Measurements from ENCODE around the gene IFT122.
"Not testable (repeated sequence)": the region's sequence is repeated elsewhere in the genome, so short reads cannot be mapped to it uniquely, and the experiment has no call there.

Gene IFT122

GRCh38 chr3:129439817-129440617, at the start of gene IFT122, which contains the start of gene MBD4:
IFT122 (plus strand) TSS chr3:129440224; CDS start chr3:129440331, 107 bp downstream.
MBD4 (minus strand) TSS chr3:129439948; CDS start chr3:129439833, 115 bp downstream.
- peak; percentile 99 for DNase-seq

- DNase-seq: not testable (repeated sequence)
These were observed 48.4 kb upstream of the IFT122 start for GRCh38 chr3:129391583-129391982.

- not testable (repeated sequence) for DNase-seq
These were observed 47.7 kb upstream of the IFT122 start for GRCh38 chr3:129392106-129392887.

- no peak for DNase-seq
These were observed 46.8 kb upstream of the IFT122 start for GRCh38 chr3:129393271-129393670.

- DNase-seq: not testable (repeated sequence)
These were observed 46.1 kb upstream of the IFT122 start for GRCh38 chr3:129393760-129394564.

GRCh38 chr3:129398803-129399144, 41.2 kb upstream of the IFT122 start:
- DNase-seq: no peak

- peak; percentile 95 for DNase-seq
These were observed 40.7 kb upstream of the IFT122 start for GRCh38 chr3:129399145-129399894.

- peak; percentile 61 for DNase-seq
These were observed 40.1 kb upstream of the IFT122 start for GRCh38 chr3:129399895-129400357.

- DNase-seq: no peak
These were observed 37.8 kb upstream of the IFT122 start for GRCh38 chr3:129402210-129402609.

- no peak for DNase-seq
These were observed 37.4 kb upstream of the IFT122 start for GRCh38 chr3:129402616-129403015.

GRCh38 chr3:129403450-129403849, 36.6 kb upstream of the IFT122 start:
- no peak for DNase-seq

- no peak for DNase-seq
These were observed 35.9 kb upstream of the IFT122 start for GRCh38 chr3:129404130-129404529.

GRCh38 chr3:129404610-129405009, 35.4 kb upstream of the IFT122 start:
- DNase-seq: no peak

GRCh38 chr3:129409541-129409940, 30.5 kb upstream of the IFT122 start:
- DNase-seq: no peak

- no peak for DNase-seq
These were observed 29.1 kb upstream of the IFT122 start for GRCh38 chr3:129410971-129411370.

- DNase-seq: no peak
These were observed 27.4 kb upstream of the IFT122 start for GRCh38 chr3:129412542-129413198.

- DNase-seq: not testable (repeated sequence)
These were observed 26.8 kb upstream of the IFT122 start for GRCh38 chr3:129413238-129413637.

- DNase-seq: no peak
These were observed 26.1 kb upstream of the IFT122 start for GRCh38 chr3:129413687-129414506.

GRCh38 chr3:129415378-129415777, 24.6 kb upstream of the IFT122 start:
- DNase-seq: no peak

- no peak for DNase-seq
These were observed 24.2 kb upstream of the IFT122 start for GRCh38 chr3:129415830-129416229.

- DNase-seq: no peak
These were observed 23.6 kb upstream of the IFT122 start for GRCh38 chr3:129416415-129416814.

All from NCI-H774 (cell line).